Measurements from ENCODE around the gene PRPSAP2. TPM values are rescaled to one million over a fixed set of nuclear protein-coding genes. Genes with fewer than 3 reads are reported as not detected.
"Not testable (repeated sequence)": the region's sequence is repeated elsewhere in the genome, so short reads cannot be mapped to it uniquely, and the experiment has no call there.

PRPSAP2 gene
- total RNA-seq, 8 experiments from 2014 or later, result 39.0 to 89.8 (median 63.7) TPM

GRCh38 chr17:18859256-18859655 lies 1.3 kb downstream of the PRPSAP2 start:
- Histone ChIP-seq H3K4me3 (peak overlapping the region; percentile 72 to 100 (median 99)), H3K4me1 (replicated peaks in 1 of 2) (peaks cover 11 to 17% of the 10 kb centered on the region in 2 donors), H3K27ac (no peak overlapping the region)
- ATAC-seq (replicated peaks in 6 of 8), result no peak
- WGBS, 10 experiments, result 7 to 40% (median 20%) methylated on average over 1 to 4 of the region's 4 CpGs; no CpG with 5 or more reads in 3 of the 10 experiments
- in situ Hi-C loops (cut with MboI; ENCODE audit: low pct_unique_long_range_greater_than_20kb in 2 of 9, low sequenced_read_pairs in 9 of 9, unreplicated experiment in 9 of 9), result no loop called here

GRCh38 chr17:18860161-18860972 lies 2.4 kb downstream of the PRPSAP2 start:
- H3K27ac ChIP-seq, result no peak overlapping the region
- WGBS, 10 experiments, result 47 to 100% (median 90%) methylated on average over 1 to 6 of the region's 9 CpGs; no CpG with 5 or more reads in 1 of the 10 experiments
- no peak for ATAC-seq (replicated peaks in 6 of 8)

GRCh38 chr17:18862011-18862410 lies 4.1 kb downstream of the PRPSAP2 start:
- in situ Hi-C loops (cut with MboI; ENCODE audit: low pct_unique_long_range_greater_than_20kb in 2 of 9, low sequenced_read_pairs in 9 of 9, unreplicated experiment in 9 of 9), result no loop called here
- Histone ChIP-seq H3K27ac (no peak overlapping the region), H3K4me3 (no peak overlapping the region), H3K4me1 (replicated peaks in 1 of 2) (peaks cover 7 to 11% of the 10 kb centered on the region in 2 donors)
- 60 to 100% (median 100%) methylated on average over 1 to 5 of the region's 5 CpGs; no CpG with 5 or more reads in 3 of the 10 experiments for WGBS, 10 experiments
- no peak for ATAC-seq (replicated peaks in 6 of 8)

More at GRCh38 chr17:18860161-18860972, 2.4 kb downstream of the PRPSAP2 start:
- H3K4me3 ChIP-seq, result no peak overlapping the region
- peaks cover 8 to 13% of the 10 kb centered on the region in 2 donors for H3K4me1 ChIP-seq (replicated peaks in 1 of 2)
- in situ Hi-C loops (cut with MboI; ENCODE audit: low pct_unique_long_range_greater_than_20kb in 2 of 9, low sequenced_read_pairs in 9 of 9, unreplicated experiment in 9 of 9), result no loop called here

GRCh38 chr17:18864996-18865395 lies 7.1 kb downstream of the PRPSAP2 start:
- not testable (repeated sequence) for H3K27ac ChIP-seq

GRCh38 chr17:18866866-18867813 lies 9.2 kb downstream of the PRPSAP2 start:
- ATAC-seq (replicated peaks in 6 of 8), result no peak
- WGBS, 10 experiments, result 33 to 100% (median 83%) methylated on average over 1 to 8 of the region's 8 CpGs
- no peak overlapping the region for H3K27ac ChIP-seq
- H3K4me1 ChIP-seq (replicated peaks in 1 of 2), result no peaks in the 10 kb centered on the region
- in situ Hi-C loops (cut with MboI; ENCODE audit: low pct_unique_long_range_greater_than_20kb in 2 of 9, low sequenced_read_pairs in 9 of 9, unreplicated experiment in 9 of 9), result no loop called here
- no peak overlapping the region for H3K4me3 ChIP-seq

More at GRCh38 chr17:18864996-18865395, 7.1 kb downstream of the PRPSAP2 start:
- ATAC-seq (replicated peaks in 6 of 8); in situ Hi-C loops (cut with MboI; ENCODE audit: low pct_unique_long_range_greater_than_20kb in 2 of 9, low sequenced_read_pairs in 9 of 9, unreplicated experiment in 9 of 9); H3K4me1 ChIP-seq (replicated peaks in 1 of 2); H3K4me3 ChIP-seq: not testable (repeated sequence)
- WGBS, 10 experiments, result 20 to 100% (median 55%) methylated on average over 1 to 4 of the region's 5 CpGs; no CpG with 5 or more reads in 2 of the 10 experiments

- Histone ChIP-seq H3K4me3 (no peak overlapping the region), H3K27ac (no peak overlapping the region), H3K4me1 (replicated peaks in 1 of 2) (no peaks in the 10 kb centered on the region)
- WGBS, 10 experiments, result 66 to 100% (median 100%) methylated on average over 1 to 4 of the region's 6 CpGs; no CpG with 5 or more reads in 3 of the 10 experiments
- in situ Hi-C loops (cut with MboI; ENCODE audit: low pct_unique_long_range_greater_than_20kb in 2 of 9, low sequenced_read_pairs in 9 of 9, unreplicated experiment in 9 of 9), result no loop called here
- ATAC-seq (replicated peaks in 6 of 8), result no peak
Observed at GRCh38 chr17:18877104-18877645, 19.2 kb downstream of the PRPSAP2 start.

- no peak for ATAC-seq (replicated peaks in 6 of 8)
- Histone ChIP-seq H3K4me1 (replicated peaks in 1 of 2) (no peaks in the 10 kb centered on the region), H3K4me3 (no peak overlapping the region), H3K27ac (no peak overlapping the region)
- 57 to 100% (median 88%) methylated on average over 1 to 2 of the region's 9 CpGs; no CpG with 5 or more reads in 3 of the 10 experiments for WGBS, 10 experiments
- in situ Hi-C loops (cut with MboI; ENCODE audit: low pct_unique_long_range_greater_than_20kb in 2 of 9, low sequenced_read_pairs in 9 of 9, unreplicated experiment in 9 of 9), result no loop called here
Observed at GRCh38 chr17:18888766-18889290, 30.9 kb downstream of the PRPSAP2 start.

GRCh38 chr17:18889658-18890057 lies 31.7 kb downstream of the PRPSAP2 start:
- 82 to 100% (median 94%) methylated on average over 2 to 5 of the region's 5 CpGs; no CpG with 5 or more reads in 1 of the 10 experiments for WGBS, 10 experiments
- in situ Hi-C loops (cut with MboI; ENCODE audit: low pct_unique_long_range_greater_than_20kb in 2 of 9, low sequenced_read_pairs in 9 of 9, unreplicated experiment in 9 of 9), result no loop called here
- H3K27ac ChIP-seq, result no peak overlapping the region
- no peak for ATAC-seq (replicated peaks in 6 of 8)
- no peaks in the 10 kb centered on the region for H3K4me1 ChIP-seq (replicated peaks in 1 of 2)
- H3K4me3 ChIP-seq, result no peak overlapping the region

- in situ Hi-C loops (cut with MboI; ENCODE audit: low pct_unique_long_range_greater_than_20kb in 2 of 9, low sequenced_read_pairs in 9 of 9, unreplicated experiment in 9 of 9), result no loop called here
- H3K27ac ChIP-seq, result no peak overlapping the region
- WGBS, 10 experiments, result 69 to 100% (median 90%) methylated on average over 1 to 6 of the region's 6 CpGs
Observed at GRCh38 chr17:18891541-18891940, 33.6 kb downstream of the PRPSAP2 start.

GRCh38 chr17:18896146-18896545 lies 38.2 kb downstream of the PRPSAP2 start:
- WGBS, 10 experiments, result 75 to 100% (median 100%) methylated on average over 1 of the region's 1 CpG; no CpG with 5 or more reads in 3 of the 10 experiments
- Histone ChIP-seq H3K4me3 (no peak overlapping the region), H3K27ac (no peak overlapping the region), H3K4me1 (replicated peaks in 1 of 2) (no peaks in the 10 kb centered on the region)
- in situ Hi-C loops (cut with MboI; ENCODE audit: low pct_unique_long_range_greater_than_20kb in 2 of 9, low sequenced_read_pairs in 9 of 9, unreplicated experiment in 9 of 9), result no loop called here
- ATAC-seq (replicated peaks in 6 of 8), result no peak

More at GRCh38 chr17:18891541-18891940, 33.6 kb downstream of the PRPSAP2 start:
- Histone ChIP-seq H3K4me3 (no peak overlapping the region), H3K4me1 (replicated peaks in 1 of 2) (no peaks in the 10 kb centered on the region)
- ATAC-seq (replicated peaks in 6 of 8), result no peak

- 0 to 100% (median 100%) methylated on average over 1 to 2 of the region's 2 CpGs; no CpG with 5 or more reads in 4 of the 10 experiments for WGBS, 10 experiments
- ATAC-seq (replicated peaks in 6 of 8), result no peak
- Histone ChIP-seq H3K27ac (no peak overlapping the region), H3K4me1 (replicated peaks in 1 of 2) (no peaks in the 10 kb centered on the region), H3K4me3 (no peak overlapping the region)
- in situ Hi-C loops (cut with MboI; ENCODE audit: low pct_unique_long_range_greater_than_20kb in 2 of 9, low sequenced_read_pairs in 9 of 9, unreplicated experiment in 9 of 9), result no loop called here
Observed at GRCh38 chr17:18896947-18897346, 39.0 kb downstream of the PRPSAP2 start.

- ATAC-seq (replicated peaks in 6 of 8), result no peak
- WGBS, 10 experiments, result 29 to 94% (median 76%) methylated on average over 1 to 5 of the region's 5 CpGs; no CpG with 5 or more reads in 2 of the 10 experiments
- Histone ChIP-seq H3K27ac (no peak overlapping the region), H3K4me3 (no peak overlapping the region), H3K4me1 (replicated peaks in 1 of 2) (no peaks in the 10 kb centered on the region)
- in situ Hi-C loops (cut with MboI; ENCODE audit: low pct_unique_long_range_greater_than_20kb in 2 of 9, low sequenced_read_pairs in 9 of 9, unreplicated experiment in 9 of 9), result no loop called here
Observed at GRCh38 chr17:18904482-18904881, 46.6 kb downstream of the PRPSAP2 start.

Measured in motor neuron (in vitro differentiated cells).